Measurements from ENCODE around the gene SMIM26.
A peak's percentile ranks its signal among the peaks of the same experiment; 100 is the strongest.

The SMIM26 gene

GRCh38 chr20:18580012-18580411 is 12.8 kb downstream of the SMIM26 start:
- DNase-seq (ENCODE audit: low read depth in 1 of 2, low spot score in 1 of 2), result no peak

- no peak for DNase-seq (ENCODE audit: low read depth in 1 of 2, low spot score in 1 of 2)
Observed at GRCh38 chr20:18585134-18585533, 17.9 kb downstream of the SMIM26 start.

DNA sequence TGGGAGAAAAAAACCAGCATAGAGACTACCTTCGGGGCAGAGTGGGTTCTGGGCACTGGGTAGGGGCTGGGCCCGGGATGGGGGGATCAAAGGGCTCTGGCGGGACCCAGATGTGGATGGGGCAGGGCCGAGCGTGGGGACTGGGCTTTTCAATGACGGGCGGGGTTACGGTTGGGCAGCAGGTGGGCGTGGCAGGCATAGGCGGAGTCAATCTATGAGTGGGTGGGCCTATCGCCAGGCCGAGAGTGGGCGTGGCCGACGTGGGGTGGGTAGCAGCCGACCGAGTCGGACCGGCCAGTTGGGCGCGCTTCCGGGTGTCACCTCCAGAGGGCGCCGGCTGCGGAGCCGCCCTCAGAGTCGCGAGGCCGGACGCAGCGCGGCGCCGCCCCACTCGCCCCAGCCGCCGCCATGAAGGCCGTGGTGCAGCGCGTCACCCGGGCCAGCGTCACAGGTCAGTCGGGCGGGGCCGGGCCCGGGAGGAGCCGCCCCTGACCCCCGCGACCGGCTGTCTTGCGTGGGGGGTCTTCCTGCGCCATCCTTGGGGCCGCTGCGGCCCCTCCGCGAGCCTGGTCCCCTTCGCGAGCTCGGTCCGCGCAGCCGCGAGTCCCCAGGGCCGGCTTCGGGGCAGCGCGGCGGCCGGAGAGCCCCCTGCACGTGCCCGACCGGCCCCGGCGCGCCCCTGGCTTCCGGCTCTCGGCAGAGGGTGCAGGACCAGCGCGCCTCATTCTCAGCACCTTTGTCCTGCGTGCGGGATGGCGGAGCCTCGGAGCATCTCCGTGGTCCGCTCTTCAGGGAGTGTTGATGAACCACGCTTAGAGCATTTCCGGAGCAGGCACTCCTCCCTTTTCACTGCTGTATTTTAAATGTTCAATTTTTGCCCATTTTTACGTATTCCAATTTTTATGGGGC is 20.7 kb downstream of the SMIM26 start, which contains the start of gene DTD1:
TSS of gene DTD1 (plus strand) at position 390 of the 909 bp plus-strand sequence. CDS start at position 409, 19 bp downstream.
- DNase-seq (ENCODE audit: low read depth in 1 of 2, low spot score in 1 of 2), result peak; percentile 62 to 74

GRCh38 chr20:18588574-18588933 is 21.3 kb downstream of the SMIM26 start:
- DNase-seq (ENCODE audit: low read depth in 1 of 2, low spot score in 1 of 2), result no peak

GRCh38 chr20:18589941-18590674 is 22.9 kb downstream of the SMIM26 start:
- no peak for DNase-seq (ENCODE audit: low read depth in 1 of 2, low spot score in 1 of 2)

DNA sequence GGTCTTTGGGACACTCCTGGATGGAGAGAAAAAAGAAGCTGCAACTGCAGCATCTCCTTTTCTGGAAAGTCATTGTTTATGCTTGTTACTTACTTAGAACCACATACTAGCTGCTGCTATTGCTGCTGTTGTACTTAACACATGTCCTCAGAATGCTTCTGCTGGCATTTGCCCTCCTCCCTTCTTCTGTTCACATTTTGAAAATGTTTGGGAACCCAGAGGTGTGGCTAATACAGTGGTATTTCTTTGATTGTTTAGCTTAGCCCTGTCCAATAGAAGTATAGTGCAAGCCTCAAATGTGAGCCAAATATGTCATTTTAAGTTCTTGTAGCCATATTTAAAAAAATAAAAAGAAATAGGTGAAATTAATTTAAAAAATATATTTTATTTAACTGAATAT is 29.0 kb downstream of the SMIM26 start:
- no peak for DNase-seq (ENCODE audit: low read depth in 1 of 2, low spot score in 1 of 2)

- DNase-seq (ENCODE audit: low read depth in 1 of 2, low spot score in 1 of 2), result no peak
Observed at GRCh38 chr20:18609741-18610140, 42.5 kb downstream of the SMIM26 start.

DNA sequence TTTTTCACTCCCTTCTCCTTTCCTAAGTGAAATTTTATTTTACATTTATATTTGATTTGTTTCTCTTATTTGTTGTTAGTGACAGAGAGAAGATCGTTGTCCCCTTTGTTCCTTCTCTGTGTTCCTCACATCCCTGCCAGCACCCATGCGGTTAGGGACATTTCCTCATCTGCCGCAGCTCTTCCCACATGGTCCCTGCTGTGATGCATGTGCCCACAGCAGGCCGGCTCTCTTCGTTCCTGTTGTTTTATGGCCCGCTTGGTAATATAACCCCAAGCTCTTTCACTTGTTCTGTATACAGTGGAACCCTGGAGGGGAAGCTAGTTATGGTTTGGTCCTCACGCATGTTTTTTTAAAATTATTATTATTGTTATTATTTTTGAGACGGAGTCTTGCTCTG is 44.3 kb downstream of the SMIM26 start:
- no peak for DNase-seq (ENCODE audit: low read depth in 1 of 2, low spot score in 1 of 2)

DNA sequence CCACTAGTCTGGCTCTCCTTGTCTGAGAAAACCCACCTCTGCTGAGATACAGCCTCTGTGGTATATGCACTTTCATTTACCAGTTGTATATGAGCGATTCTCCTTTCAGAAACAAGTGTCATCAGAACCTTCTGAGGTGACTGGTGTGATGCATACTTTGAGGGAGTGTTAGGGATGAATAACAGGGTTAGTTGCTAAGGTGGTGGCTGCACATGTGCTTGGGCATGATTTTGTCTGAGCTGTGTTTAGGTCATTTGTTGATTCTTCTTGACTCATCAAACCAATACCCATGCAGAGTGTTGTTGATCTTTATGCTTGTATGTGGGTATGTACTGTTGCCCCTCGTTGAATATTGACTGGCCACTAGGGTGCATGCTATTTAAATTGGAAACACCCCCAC is 46.3 kb downstream of the SMIM26 start:
- no peak for DNase-seq (ENCODE audit: low read depth in 1 of 2, low spot score in 1 of 2)

- no peak for DNase-seq (ENCODE audit: low read depth in 1 of 2, low spot score in 1 of 2)
Observed at GRCh38 chr20:18614244-18614643, 47.0 kb downstream of the SMIM26 start.

GRCh38 chr20:18615020-18615650 is 47.9 kb downstream of the SMIM26 start:
- no peak for DNase-seq (ENCODE audit: low read depth in 1 of 2, low spot score in 1 of 2)

Data from stimulated activated CD4-positive, alpha-beta T cell treated with anti-CD3 and anti-CD28 coated beads, Interleukin-15, amount 100 ng/mL, for 1 hour (primary cell).